ENCODE data around the gene CPNE5.

CPNE5 gene

DNA sequence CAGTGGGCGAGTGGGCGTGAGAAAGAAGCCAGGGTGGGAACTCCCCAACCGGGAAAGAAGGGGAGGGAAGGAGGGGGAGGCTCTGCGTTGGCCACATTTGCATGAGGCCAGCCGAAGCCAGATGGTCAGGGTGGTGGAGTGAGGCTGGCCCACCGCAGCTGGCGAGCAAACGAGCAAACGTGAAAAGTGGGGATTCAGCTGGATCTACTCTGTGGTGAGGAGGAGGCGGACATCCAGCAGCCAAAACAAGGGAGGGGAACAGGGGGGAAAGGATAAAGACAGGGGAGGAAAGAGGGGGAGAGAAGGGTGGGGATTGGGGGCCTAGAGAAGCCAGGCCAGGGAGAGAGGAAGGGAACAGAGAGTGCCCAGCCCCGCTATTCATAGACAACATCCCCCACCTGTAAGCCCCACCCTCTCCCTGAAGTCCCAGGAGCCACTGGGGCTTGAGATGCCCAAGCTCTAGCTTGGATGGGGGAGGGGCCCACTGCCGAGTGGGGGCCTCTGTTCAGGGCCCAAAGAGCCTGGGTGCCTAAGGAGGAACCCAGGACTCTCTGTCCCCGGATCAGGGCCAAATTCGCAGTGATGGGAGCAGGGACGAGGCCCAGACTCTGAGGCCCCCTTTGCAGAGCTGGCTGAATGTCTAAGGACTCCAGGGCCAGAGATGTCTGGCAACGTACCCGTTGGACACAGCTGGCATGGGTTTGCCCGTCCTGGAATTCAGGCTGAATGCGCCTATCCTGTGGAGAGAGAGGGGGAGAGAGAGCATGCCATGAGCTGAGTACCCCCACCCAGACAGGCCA, 45.1 kb downstream of the CPNE5 start:
- no peak for DNase-seq (ENCODE audit: low read depth in 3 of 3)

DNA sequence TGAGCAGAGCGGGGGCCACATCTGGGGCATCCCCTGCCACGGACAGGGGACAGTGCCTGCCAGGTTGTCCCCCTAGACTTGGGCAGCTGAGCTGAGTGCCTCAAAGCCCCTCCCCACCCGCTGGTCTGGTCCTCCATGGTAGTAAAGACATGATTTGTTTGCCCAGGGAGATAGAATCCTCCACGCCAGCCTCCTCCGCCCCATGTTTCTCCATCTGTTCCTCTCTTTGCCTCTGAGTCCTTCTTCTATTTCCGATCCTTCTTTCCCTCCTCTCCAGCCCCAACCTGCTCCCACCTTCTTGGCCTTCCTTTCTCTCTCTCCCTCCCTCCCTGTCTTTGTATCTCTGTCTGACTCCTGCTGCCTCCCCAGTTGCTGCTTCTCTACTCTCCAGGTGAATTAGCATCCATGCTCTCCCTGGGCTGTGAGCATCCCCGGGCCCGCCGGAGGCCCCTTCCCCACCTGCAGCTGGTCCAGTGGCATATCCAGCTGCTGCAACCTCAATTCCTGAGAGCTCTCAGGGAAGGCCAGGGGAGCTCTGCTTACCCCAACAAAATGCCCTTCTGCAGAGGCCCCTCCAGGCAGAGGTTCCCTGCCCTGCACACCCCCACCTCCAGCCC, 45.8 kb downstream of the CPNE5 start:
- DNase-seq (ENCODE audit: low read depth in 3 of 3) = no peak

DNA sequence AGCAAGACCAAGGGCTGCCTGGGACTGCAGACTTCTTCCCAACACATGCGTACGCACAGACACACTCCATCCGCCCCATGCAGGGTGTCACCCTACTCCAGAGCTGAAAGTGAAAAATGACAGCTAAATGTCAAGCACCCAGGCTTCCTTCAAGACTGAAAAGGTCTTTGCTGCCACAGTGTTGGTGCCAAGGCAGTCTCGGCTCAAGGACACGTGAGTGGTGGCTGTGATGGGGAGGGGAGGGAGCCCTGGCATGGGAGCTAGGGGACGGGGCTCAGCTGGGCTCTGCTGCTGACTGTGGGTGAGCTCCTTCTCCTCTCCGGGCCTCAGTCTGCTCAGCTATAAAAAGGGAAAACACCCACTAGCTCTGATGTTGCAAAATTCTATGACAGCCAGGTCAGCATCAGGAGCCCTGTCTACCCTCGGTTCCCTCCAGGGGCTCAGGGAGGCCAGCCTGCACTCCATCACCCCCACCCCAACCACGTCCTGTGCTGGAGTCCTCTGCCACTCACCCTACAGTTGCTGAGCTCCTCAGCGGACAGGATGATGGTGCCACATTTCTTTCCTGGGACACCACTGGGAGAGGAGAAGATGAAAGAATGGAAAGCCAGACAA, 47.6 kb downstream of the CPNE5 start:
- DNase-seq (ENCODE audit: low read depth in 3 of 3) = no peak

DNA sequence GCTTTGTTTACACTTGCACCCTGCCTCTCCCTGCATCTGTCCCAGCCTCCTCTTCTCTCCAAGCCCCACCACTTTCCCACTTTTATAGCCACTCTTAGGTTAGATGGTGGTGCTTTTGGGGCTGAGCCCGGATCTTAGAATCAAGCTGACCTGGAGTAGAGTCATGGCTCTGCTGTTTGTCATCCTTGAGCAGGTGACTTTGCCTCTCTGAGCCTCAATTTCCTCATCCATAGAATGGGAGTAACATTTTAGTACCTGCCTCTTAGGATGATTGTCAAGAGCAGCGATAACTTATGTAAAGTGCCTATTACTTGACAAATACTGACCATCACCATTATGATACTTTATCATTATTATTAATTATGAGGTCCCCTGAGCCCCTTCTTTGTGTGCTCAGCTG, 48.2 kb downstream of the CPNE5 start:
- DNase-seq (ENCODE audit: low read depth in 3 of 3) = no peak

DNA sequence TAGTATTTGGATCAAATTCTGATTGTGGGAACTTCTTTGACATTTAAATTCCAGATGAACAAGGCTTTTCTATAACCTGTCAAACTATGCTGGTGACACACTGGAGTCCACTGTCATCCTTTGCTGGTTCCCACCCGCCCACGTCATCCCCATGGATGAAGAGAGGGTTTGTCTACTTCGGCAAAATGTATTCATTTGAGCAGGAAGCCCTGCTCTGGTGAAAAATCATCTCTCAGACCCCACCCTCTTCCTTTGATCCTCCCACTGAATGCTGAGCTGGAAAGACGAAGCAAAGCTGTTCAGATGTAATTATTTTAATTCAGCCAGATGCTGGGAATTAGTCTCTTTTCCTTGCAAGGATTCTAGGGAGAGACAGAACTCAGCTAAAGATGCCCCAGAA, 50.5 kb downstream of the CPNE5 start:
- DNase-seq (ENCODE audit: low read depth in 3 of 3) = peak in 1 of 3 experiments; percentile 20

DNA sequence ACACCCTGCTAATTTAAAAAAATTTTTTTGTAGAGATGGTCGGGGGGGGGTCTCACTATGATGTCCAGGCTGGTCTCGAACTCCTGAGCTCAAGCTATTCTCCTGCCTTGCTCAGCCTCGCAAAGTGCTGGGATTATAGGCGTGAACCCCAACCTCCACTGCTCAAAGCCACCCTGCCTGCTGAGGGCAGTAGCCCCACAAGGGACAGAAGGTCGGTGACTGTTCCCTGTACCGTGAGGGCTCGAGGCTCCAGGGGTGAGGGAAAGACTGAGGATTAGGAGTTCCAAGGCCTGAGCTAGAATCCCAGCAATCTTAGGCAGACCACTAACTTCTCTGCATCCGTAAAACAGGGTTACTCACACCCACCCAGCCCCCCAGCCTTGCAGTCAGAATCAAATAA, 51.1 kb downstream of the CPNE5 start:
- no peak for DNase-seq (ENCODE audit: low read depth in 3 of 3)

DNA sequence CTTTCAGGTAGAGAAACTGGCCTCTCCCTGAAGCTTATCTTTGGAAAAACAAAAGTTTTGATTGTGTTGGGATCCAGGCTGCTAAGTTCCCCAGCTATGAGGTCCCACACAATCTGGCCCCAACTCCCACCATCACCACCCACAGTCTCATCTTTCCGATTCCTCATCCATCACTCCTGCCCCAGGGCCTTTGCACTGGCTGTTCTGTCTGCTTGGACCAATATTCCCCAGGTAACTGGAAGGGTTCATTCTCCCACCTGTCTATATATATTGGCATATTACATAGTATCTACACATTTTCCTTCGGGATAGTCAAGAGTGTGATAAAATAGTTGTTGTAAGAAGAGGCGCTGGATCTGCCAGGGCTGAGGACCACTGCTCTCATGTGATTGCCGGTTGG, 52.0 kb downstream of the CPNE5 start:
- no peak for DNase-seq (ENCODE audit: low read depth in 3 of 3)

DNA sequence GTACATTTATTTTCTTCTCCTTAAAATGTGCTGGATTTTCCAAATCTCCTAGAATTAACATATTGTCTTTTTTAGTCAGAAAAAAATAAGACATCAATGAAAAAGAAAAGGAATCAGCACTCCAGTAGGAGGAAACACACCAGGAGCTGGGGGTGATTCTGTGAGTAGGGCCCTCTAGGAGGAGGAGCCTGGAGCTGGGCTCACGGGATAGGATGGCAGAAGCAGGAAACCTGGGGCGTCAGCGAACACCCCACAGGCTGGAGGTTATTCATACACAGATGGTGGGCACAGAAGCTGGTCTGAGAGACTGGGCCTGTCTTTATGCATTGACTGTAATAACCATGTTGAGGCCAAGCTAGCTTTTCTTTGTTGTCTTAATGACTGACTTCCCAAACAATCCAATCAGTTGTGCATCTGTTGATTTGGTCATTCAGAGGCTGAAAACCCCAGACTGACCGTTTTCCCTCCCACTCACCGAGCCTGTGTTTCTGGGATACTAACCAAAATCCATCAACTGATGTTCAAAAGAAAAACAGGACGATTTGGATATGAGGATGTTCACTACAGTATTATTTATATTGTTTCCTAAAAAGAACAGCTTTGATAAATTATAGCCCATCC, 53.1 kb downstream of the CPNE5 start:
- no peak for DNase-seq (ENCODE audit: low read depth in 3 of 3)

DNA sequence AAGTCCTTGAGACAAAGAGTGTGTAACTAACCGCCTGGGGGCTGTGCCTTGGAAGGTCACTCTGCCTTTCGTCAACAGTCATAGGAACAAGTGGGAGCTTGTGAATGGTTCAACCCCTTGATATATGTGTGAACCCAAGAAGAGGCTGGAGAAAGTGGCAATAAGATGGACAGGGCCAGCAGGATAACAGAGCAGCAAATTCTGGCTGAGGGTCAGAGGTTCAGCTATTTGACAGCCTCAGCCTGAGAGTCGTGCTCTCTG, 54.9 kb downstream of the CPNE5 start:
- no peak for DNase-seq (ENCODE audit: low read depth in 3 of 3)

DNA sequence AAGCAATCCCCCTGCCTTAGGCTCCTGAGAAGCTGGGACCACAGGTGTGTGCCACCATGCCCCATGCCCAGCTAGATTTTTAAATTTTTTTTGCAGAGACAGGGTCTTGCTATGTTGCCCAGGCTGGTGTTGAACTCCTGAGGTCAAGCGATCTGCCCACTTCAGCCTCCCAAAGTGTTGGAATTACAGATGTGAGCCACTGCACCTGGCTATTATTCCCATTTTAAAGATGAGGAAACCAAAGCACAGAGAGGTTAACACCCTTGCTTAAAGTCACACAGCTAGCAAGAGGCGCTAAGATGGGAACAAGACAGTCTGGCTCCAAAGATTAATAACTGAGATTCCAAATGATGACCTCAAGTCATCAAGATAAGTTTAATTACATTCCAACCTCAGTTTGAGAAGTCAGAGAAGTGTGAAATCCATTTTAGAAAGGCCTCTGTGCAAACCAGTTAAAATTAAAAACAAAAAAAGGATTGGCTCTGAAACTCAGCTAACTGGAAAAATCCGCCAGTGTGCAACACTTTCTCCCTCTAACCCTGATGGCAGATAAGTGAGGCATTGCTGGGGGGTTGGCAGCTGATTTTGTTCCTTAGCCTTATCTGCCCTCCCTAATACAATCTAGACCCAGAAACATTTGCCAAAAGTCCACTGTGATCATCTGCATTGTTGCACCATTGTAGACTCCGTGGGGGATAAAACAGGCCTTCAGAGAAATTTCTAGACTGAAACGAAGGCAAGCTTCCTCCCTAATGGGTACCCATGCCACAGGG, 55.5 kb downstream of the CPNE5 start:
- DNase-seq (ENCODE audit: low read depth in 3 of 3) = no peak

DNA sequence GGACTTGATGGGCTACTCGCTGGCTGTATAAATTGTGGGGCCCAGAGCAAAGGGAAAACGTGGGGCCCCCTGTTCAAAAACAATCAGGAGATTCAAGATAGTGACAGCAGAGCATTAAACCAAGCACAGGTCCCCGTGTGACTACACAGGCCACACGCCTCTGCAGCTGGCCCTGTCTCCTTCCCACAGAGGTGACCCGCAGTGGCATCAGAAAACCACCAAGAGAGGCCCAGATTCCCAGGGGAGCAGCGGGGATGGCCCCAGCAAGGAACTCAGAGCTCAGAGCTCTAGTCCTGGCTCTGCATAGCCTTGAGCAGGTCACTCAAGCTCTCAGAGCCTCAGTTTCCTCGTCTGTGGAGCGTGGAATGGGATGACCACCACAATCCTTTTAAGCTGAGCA, 57.6 kb downstream of the CPNE5 start:
- no peak for DNase-seq (ENCODE audit: low read depth in 3 of 3)

DNA sequence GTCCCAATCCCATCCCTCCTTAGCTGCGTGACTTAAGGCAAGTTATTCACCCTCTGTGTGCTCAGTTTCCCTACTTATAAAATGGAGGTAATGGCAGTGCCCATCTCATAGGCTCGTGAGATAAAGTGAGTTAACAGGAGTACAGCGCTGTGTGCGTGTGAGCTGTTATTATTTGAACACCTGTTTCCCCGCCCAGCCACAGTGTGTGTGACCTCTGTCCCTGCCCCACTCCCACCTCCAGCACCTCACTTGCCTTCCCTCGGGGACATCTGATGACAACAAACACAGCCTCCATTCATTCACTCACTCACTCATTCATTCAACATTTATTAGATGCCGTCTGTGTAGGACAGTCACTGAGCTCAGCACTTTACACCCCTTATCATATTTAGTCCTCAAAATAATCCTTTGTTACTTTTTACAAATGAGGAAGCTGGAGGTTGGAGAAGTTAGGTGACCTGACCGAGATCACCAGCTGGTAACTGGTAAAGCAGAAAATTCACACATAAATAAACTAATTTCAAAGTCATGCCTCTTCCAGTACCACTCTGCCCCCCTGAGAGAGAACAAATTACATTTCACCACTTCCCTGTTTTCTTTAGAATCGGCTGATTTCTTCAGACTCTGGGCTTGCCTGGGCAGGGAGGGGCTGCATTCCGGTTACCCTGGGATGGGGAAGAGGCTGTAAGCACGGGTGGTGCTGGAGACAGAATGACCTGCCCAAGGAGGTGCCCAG, 58.6 kb downstream of the CPNE5 start:
- no peak for DNase-seq (ENCODE audit: low read depth in 3 of 3)

DNA sequence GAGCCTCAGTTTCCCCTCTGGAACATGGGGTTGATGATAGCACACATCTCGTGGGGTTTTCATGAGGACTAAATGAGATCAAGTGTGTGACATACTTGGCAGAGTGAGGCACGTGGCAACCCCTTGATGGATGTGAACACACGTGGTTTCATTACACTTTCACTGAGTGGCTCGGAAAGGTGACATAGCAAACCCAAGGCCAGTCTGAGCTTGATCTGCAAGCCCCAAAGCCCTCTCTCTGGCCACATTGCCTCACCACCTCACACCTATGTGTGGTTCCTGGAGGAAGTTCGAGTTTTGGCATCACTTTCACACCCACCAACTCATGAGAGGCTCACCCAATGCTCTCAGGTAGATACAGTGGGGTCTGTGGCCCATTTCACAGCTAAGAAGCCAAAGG, 60.0 kb downstream of the CPNE5 start:
- DNase-seq (ENCODE audit: low read depth in 3 of 3) = no peak

DNA sequence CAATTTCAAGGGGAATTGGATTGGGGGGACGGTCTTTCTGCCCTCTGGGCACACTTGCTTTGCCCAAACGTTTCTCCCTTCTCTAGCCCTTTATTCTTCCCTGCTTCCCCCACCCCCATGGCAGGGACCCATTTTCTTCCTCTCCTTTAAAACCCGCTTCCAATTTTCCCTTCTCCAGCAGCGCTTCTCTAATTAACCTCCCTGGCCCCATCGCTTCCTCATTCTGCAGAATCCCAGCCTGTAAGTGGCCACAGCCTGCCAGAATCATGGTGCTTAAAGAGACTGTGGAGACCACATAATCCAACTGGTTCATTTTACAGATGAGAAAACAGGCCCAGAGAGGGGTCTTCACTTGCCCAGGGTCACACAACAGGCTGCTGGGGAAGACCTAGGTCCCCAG, 61.4 kb downstream of the CPNE5 start:
- DNase-seq (ENCODE audit: low read depth in 3 of 3) = no peak

DNA sequence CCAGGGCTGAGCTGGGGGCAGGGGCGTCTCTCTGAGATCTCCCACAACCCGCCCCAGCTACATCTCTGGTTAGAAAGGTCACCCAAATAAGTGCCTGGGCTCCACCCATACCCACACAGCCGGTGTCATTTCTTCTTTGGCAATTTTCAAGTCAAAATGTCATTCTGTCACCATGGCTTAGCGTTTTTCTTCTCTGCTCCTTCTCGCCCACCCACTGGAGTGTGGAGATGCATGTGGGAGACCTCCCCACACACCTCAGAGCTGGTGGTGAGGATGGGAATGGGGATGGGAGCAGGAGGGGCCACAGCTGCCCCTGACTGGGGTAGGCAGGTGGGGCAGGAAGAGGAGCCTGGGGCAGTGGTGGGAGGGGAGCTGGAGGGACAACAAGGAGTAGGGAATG, 63.1 kb downstream of the CPNE5 start:
- DNase-seq (ENCODE audit: low read depth in 3 of 3) = no peak

DNA sequence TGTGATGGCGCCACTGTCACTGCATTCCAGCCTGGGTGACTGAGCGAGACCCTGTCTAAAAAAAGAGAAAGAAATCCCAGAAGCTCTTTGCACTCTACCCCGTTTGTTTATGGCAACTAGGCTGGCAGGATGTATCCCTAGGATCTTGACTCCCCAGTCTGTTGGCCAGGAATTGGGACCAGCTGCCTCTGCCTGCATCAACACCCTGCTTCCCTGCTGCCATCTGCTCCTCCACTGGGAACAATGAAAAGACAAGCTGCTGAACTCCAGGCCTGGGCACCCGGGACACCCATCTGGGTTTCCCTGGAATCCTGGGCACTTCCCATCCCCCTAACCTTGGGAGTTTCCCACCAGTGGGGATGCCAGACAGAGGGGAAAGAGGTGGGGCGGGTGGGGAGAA, 64.9 kb downstream of the CPNE5 start:
- no peak for DNase-seq (ENCODE audit: low read depth in 3 of 3)

DNA sequence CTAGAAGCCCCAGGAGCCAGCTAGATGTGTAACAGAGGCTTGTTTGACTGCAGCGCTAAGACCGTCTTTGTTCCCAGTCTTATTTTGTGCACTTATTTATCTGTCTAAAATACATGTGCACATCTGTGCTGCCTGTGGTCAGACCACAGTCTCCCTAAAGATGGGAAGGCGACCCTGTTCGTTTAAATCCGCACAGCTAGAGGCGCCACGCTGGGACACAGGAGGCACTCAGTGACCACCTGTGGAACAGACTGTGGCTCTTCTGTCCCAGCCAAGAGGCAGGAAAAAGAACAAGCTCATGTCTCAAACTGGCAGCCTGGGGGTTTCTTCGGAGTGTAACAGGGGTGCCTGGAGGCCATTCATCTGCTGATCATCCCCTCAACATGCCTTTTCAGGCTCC, 66.8 kb downstream of the CPNE5 start:
- no peak for DNase-seq (ENCODE audit: low read depth in 3 of 3)

DNA sequence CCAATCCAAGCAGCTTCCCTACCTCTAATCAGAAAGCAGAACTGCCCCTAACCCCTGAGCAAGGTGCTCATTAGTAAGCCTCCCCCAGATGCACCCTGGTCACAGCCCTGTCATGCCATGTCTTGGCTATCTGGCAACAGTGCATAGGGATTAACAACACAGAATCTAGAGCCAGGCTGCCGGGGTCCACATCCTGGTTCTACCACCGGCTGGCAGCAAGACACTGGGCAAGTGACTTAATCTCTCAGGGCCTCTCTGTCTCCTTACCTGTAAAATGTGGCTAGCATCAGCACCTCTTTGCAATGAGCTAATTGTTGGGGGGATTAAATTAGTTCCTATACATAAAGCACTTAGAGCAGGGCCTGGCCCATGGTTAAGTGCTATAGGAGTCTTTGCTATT, 68.1 kb downstream of the CPNE5 start:
- DNase-seq (ENCODE audit: low read depth in 3 of 3) = no peak

DNA sequence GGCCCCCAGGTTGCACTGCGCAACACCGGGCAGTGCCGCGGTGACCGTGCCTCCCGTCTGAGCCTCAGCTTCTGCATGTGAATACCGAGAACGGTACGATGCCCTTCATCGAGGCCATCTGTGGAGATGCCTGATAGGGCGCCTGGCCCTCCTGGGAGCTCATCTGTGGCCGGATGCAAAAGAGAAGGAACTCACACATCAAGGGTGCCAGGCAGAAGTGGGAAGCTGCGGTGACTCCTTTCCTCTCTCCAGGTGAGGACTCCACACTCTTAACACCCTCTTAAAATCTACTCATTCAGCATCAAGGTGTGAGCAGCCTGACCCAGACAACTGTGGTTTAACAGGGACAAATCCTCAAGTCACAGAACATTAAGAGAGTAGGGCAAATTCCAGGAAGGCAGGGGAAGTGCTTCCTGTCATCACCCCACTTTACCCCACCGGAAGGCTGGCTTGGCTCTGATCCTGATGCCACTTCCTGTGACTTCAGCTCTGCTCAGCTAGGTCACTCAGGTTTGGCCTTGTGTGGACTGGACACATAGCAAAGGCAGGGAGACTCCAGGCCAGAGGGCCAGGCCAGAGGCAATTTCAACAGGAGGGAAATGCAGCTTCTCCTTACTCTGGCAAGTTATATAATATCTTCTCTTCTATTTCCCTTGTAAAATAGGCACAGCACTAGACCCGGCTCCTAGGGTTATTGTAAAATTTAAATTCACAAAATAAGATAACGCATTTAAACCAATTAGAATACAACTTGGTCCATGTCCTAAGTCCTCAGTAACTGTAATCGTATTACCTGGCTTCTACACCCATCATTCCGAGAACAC, 69.4 kb downstream of the CPNE5 start:
- DNase-seq (ENCODE audit: low read depth in 3 of 3) = peak in 1 of 3 experiments; percentile 35

DNA sequence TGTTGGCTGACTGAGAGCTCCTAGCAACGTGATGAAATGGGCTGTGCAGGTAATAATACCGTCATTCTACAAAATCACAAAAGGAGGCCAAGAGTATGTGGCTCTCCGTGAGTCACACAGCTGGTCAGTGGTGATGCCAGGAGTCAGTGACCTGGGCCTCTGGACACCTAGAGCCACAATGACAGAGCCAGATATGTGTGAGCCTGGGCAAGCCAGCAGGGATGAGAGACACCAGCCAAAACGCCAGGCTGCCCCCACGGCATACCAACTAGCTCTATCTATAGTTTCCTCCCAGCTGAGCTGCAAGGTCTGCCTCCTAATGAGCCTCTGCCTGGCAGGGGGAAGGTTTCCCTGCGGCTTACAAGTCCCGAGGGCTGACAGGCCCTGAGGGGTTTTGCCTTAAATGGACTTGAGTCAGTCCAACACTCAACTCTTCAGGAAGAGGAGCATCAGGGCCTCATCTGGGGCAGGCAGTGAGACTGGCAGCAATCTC, 70.0 kb downstream of the CPNE5 start:
- DNase-seq (ENCODE audit: low read depth in 3 of 3) = no peak
